ENCODE data around the gene TRIM16.
"Not testable (repeated sequence)": the region's sequence is repeated elsewhere in the genome, so short reads cannot be mapped to it uniquely, and the experiment has no call there.

Gene TRIM16

GRCh38 chr17:15658296-15658695 is 25.8 kb downstream of the TRIM16 start:
- no peak for DNase-seq (ENCODE audit: low read depth)

GRCh38 chr17:15657868-15658267 is 26.2 kb downstream of the TRIM16 start:
- no peak for DNase-seq (ENCODE audit: low read depth)

- no peak for DNase-seq (ENCODE audit: low read depth)
These were observed 29.1 kb downstream of the TRIM16 start for GRCh38 chr17:15654886-15655561.

GRCh38 chr17:15654401-15654800 is 29.7 kb downstream of the TRIM16 start:
- not testable (repeated sequence) for DNase-seq (ENCODE audit: low read depth)

- DNase-seq (ENCODE audit: low read depth): no peak
These were observed 31.2 kb downstream of the TRIM16 start for GRCh38 chr17:15652960-15653359.

GRCh38 chr17:15651583-15652110 is 32.5 kb downstream of the TRIM16 start:
- DNase-seq (ENCODE audit: low read depth): no peak

GRCh38 chr17:15650741-15651582 is 33.1 kb downstream of the TRIM16 start:
- DNase-seq (ENCODE audit: low read depth): no peak

- no peak for DNase-seq (ENCODE audit: low read depth)
These were observed 34.2 kb downstream of the TRIM16 start for GRCh38 chr17:15649861-15650421.

- DNase-seq (ENCODE audit: low read depth): no peak
These were observed 35.7 kb downstream of the TRIM16 start for GRCh38 chr17:15648386-15648785.

GRCh38 chr17:15645942-15646312 is 38.2 kb downstream of the TRIM16 start:
- DNase-seq (ENCODE audit: low read depth): not testable (repeated sequence)

- not testable (repeated sequence) for DNase-seq (ENCODE audit: low read depth)
These were observed 38.8 kb downstream of the TRIM16 start for GRCh38 chr17:15645099-15645941.

GRCh38 chr17:15642505-15643251 is 41.4 kb downstream of the TRIM16 start:
- DNase-seq (ENCODE audit: low read depth): not testable (repeated sequence)

GRCh38 chr17:15642014-15642413 is 42.1 kb downstream of the TRIM16 start:
- DNase-seq (ENCODE audit: low read depth): not testable (repeated sequence)

- DNase-seq (ENCODE audit: low read depth): not testable (repeated sequence)
These were observed 53.1 kb downstream of the TRIM16 start for GRCh38 chr17:15630930-15631453.

GRCh38 chr17:15629991-15630390 is 54.1 kb downstream of the TRIM16 start:
- not testable (repeated sequence) for DNase-seq (ENCODE audit: low read depth)

- not testable (repeated sequence) for DNase-seq (ENCODE audit: low read depth)
These were observed 60.4 kb downstream of the TRIM16 start for GRCh38 chr17:15623661-15624209.

GRCh38 chr17:15623255-15623654 is 60.9 kb downstream of the TRIM16 start:
- DNase-seq (ENCODE audit: low read depth): not testable (repeated sequence)

- DNase-seq (ENCODE audit: low read depth): not testable (repeated sequence)
These were observed 62.0 kb downstream of the TRIM16 start for GRCh38 chr17:15622124-15622523.

GRCh38 chr17:15619331-15620058 is 64.6 kb downstream of the TRIM16 start, which contains the start of gene FBXW10B:
TSS of gene FBXW10B (minus strand) at chr17:15619704. CDS start at chr17:15619512, 192 bp downstream.
- DNase-seq (ENCODE audit: low read depth): not testable (repeated sequence)

- DNase-seq (ENCODE audit: low read depth): not testable (repeated sequence)
These were observed 67.3 kb downstream of the TRIM16 start for GRCh38 chr17:15616828-15617227.

Data from activated gamma-delta T cell treated with anti-CD3 and anti-CD28 coated beads, Interleukin-2, amount 50 U/mL, for 16 hours (primary cell).